ENCODE results near the gene NRG4.
"Not testable (repeated sequence)": the region's sequence is repeated elsewhere in the genome, so short reads cannot be mapped to it uniquely, and the experiment has no call there.

NRG4 gene

DNA sequence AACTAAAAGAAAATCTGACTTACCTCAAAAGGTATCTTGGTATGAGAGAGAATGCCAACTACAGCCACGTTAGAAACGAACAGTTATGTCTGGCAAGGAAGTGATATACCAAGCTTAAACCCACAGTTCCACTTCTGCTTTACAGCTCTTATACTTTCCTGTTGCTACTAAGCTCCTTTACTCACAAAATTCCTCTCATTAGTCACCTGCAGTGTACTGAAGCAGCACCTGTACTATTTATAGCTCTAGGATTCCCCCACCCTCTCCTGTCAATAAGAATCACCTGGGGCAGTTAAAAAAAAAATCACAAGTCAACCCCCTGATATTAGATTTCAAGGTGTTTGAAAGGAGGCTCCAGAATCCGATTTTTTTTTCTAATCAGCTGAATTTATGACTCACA, 44.7 kb upstream of the NRG4 start:
- no peaks in the 10 kb centered on the region for H3K4me1 ChIP-seq (ENCODE audit: control insufficient read depth, insufficient read depth, low read length)
- no peak overlapping the region for H3K27ac ChIP-seq (ENCODE audit: extremely low read depth, low read depth, low read length)
- ChIA-PET CTCF (interaction anchor here (0.5 to 9.4 kb wide), 31 partner anchors 9 to 1666 kb away, joined by 3 to 261 read pairs (median 4); partner anchors contain the start of gene UBE2Q2), POLR2A (interaction anchor here (0.5 to 0.7 kb wide), 2 partner anchors 8 to 875 kb away, joined by 3 read pairs; partner anchors contain the start of gene RCN2)
- no peaks in the 10 kb centered on the region for H3K36me3 ChIP-seq (ENCODE audit: control insufficient read depth in 2 of 2, insufficient read depth in 1 of 2, low read length in 2 of 2)
- no peak overlapping the region for H3K4me3 ChIP-seq (ENCODE audit: low read depth, low read length)
- no peaks in the 10 kb centered on the region for H3K9me3 ChIP-seq (ENCODE audit: control insufficient read depth, insufficient read depth, low read depth, low read length)
- TF ChIP-seq ZNF548 (tag by site-specific recombination; IDR thresholded peaks at IDR 0.05), result no peak
- TF ChIP-seq ZNF837 (tag by site-specific recombination; IDR thresholded peaks at IDR 0.05), result no peak
- TF ChIP-seq ZNF670 (tag by site-specific recombination; IDR thresholded peaks at IDR 0.05; ENCODE audit: low read depth), result no peak
- TF ChIP-seq ZNF202 (tag by site-specific recombination; IDR thresholded peaks at IDR 0.05; ENCODE audit: borderline replicate concordance), result no peak
- TF ChIP-seq, protein P1, sequence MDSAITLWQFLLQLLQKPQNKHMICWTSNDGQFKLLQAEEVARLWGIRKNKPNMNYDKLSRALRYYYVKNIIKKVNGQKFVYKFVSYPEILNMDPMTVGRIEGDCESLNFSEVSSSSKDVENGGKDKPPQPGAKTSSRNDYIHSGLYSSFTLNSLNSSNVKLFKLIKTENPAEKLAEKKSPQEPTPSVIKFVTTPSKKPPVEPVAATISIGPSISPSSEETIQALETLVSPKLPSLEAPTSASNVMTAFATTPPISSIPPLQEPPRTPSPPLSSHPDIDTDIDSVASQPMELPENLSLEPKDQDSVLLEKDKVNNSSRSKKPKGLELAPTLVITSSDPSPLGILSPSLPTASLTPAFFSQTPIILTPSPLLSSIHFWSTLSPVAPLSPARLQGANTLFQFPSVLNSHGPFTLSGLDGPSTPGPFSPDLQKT (IDR thresholded peaks at IDR 0.05; ENCODE audit: borderline replicate concordance, low read depth, low read length), result no peak
- TF ChIP-seq, protein P2, sequence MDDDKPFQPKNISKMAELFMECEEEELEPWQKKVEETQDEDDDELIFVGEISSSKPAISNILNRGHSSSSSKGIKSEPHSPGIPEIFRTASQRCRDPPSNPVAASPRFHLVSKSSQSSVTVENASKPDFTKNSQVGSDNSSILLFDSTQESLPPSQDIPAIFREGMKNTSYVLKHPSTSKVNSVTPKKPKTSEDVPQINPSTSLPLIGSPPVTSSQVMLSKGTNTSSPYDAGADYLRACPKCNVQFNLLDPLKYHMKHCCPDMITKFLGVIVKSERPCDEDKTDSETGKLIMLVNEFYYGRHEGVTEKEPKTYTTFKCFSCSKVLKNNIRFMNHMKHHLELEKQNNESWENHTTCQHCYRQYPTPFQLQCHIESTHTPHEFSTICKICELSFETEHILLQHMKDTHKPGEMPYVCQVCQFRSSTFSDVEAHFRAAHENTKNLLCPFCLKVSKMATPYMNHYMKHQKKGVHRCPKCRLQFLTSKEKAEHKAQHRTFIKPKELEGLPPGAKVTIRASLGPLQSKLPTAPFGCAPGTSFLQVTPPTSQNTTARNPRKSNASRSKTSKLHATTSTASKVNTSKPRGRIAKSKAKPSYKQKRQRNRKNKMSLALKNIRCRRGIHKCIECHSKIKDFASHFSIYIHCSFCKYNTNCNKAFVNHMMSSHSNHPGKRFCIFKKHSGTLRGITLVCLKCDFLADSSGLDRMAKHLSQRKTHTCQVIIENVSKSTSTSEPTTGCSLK (tag by site-specific recombination; IDR thresholded peaks at IDR 0.05), result no peak
- no peak for TF ChIP-seq ZBTB17 (tag by site-specific recombination; IDR thresholded peaks at IDR 0.05)
- TF ChIP-seq ZNF433 (tag by site-specific recombination; IDR thresholded peaks at IDR 0.05; ENCODE audit: low read depth), result no peak
- TF ChIP-seq ZNF394 (tag by site-specific recombination; IDR thresholded peaks at IDR 0.05; ENCODE audit: borderline replicate concordance), result no peak
- TF ChIP-seq OSR2 (tag by site-specific recombination; IDR thresholded peaks at IDR 0.05), result no peak
- no peak for TF ChIP-seq ZNF426 (tag by site-specific recombination; IDR thresholded peaks at IDR 0.05)
- TF ChIP-seq, protein P3, sequence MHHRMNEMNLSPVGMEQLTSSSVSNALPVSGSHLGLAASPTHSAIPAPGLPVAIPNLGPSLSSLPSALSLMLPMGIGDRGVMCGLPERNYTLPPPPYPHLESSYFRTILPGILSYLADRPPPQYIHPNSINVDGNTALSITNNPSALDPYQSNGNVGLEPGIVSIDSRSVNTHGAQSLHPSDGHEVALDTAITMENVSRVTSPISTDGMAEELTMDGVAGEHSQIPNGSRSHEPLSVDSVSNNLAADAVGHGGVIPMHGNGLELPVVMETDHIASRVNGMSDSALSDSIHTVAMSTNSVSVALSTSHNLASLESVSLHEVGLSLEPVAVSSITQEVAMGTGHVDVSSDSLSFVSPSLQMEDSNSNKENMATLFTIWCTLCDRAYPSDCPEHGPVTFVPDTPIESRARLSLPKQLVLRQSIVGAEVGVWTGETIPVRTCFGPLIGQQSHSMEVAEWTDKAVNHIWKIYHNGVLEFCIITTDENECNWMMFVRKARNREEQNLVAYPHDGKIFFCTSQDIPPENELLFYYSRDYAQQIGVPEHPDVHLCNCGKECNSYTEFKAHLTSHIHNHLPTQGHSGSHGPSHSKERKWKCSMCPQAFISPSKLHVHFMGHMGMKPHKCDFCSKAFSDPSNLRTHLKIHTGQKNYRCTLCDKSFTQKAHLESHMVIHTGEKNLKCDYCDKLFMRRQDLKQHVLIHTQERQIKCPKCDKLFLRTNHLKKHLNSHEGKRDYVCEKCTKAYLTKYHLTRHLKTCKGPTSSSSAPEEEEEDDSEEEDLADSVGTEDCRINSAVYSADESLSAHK (tag by site-specific recombination; IDR thresholded peaks at IDR 0.05), result no peak
- no peak for TF ChIP-seq ZBTB7A (tag by site-specific recombination; IDR thresholded peaks at IDR 0.05; ENCODE audit: low read depth)
- no peak for TF ChIP-seq FEZF1 (tag by site-specific recombination; IDR thresholded peaks at IDR 0.05)
- no peak for TF ChIP-seq ZEB2 (tag by site-specific recombination; IDR thresholded peaks at IDR 0.05)
- TF ChIP-seq, protein P4, sequence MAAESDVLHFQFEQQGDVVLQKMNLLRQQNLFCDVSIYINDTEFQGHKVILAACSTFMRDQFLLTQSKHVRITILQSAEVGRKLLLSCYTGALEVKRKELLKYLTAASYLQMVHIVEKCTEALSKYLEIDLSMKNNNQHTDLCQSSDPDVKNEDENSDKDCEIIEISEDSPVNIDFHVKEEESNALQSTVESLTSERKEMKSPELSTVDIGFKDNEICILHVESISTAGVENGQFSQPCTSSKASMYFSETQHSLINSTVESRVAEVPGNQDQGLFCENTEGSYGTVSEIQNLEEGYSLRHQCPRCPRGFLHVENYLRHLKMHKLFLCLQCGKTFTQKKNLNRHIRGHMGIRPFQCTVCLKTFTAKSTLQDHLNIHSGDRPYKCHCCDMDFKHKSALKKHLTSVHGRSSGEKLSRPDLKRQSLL (tag by site-specific recombination; IDR thresholded peaks at IDR 0.05), result no peak
- TF ChIP-seq ZNF404 (tag by site-specific recombination; IDR thresholded peaks at IDR 0.05), result no peak
- TF ChIP-seq ZNF555 (tag by site-specific recombination; conservative IDR thresholded peaks at IDR 0.05), result no peak
- TF ChIP-seq ZNF211 (tag by site-specific recombination; IDR thresholded peaks at IDR 0.05; ENCODE audit: low read depth), result no peak

DNA sequence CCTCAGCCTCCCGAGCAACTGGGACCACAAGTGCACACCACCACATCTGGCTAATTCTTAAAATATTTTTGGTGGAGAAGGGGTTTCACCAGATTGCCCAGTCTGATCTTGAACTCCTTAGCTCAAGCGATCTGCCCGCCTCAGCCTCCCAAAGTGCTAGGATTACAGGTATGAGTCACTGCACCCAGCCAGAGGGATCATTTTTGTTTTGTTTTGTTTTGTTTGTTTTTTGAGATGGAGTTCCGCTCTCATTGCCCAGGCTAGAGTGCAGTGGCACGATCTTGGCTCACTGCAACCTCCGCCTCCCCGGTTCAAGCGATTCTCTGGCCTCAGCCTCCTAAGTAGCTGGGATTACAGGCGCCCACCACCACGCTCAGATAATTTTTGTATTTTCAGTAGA, 42.0 kb upstream of the NRG4 start:
- POLR2A ChIA-PET; H3K9me3 ChIP-seq (ENCODE audit: control insufficient read depth, insufficient read depth, low read depth, low read length); H3K4me1 ChIP-seq (ENCODE audit: control insufficient read depth, insufficient read depth, low read length); H3K36me3 ChIP-seq (ENCODE audit: control insufficient read depth in 2 of 2, insufficient read depth in 1 of 2, low read length in 2 of 2); H3K4me3 ChIP-seq (ENCODE audit: low read depth, low read length); H3K27ac ChIP-seq (ENCODE audit: extremely low read depth, low read depth, low read length): not testable (repeated sequence)
- CTCF ChIA-PET, result interaction anchor here (0.7 to 9.4 kb wide), 3 partner anchors 9 to 95 kb away, joined by 4 to 101 read pairs (median 6); no protein-coding TSS in a partner anchor
- TF ChIP-seq MZF1 (tag by site-specific recombination; IDR thresholded peaks at IDR 0.05; ENCODE audit: borderline replicate concordance) (0 out of 2 replicates have a peak, but pooled peaks have one; percentile 37), OSR2 (tag by site-specific recombination; IDR thresholded peaks at IDR 0.05) (peak; percentile 45; the same call in 1 of the 2 replicates), WT1 (tag by site-specific recombination; IDR thresholded peaks at IDR 0.05) (peak; percentile 70), GLIS1 (tag by site-specific recombination; IDR thresholded peaks at IDR 0.05) (0 out of 2 replicates have a peak, but pooled peaks have one; percentile 10), ZBTB48 (tag by site-specific recombination; IDR thresholded peaks at IDR 0.05) (peak; percentile 58; the same call in 1 of the 2 replicates), ZNF600 (tag by site-specific recombination; IDR thresholded peaks at IDR 0.05) (peak; percentile 84), ZNF24 (tag by site-specific recombination; IDR thresholded peaks at IDR 0.05) (0 out of 2 replicates have a peak, but pooled peaks have one; percentile 35)
- TF ChIP-seq, protein P5, sequence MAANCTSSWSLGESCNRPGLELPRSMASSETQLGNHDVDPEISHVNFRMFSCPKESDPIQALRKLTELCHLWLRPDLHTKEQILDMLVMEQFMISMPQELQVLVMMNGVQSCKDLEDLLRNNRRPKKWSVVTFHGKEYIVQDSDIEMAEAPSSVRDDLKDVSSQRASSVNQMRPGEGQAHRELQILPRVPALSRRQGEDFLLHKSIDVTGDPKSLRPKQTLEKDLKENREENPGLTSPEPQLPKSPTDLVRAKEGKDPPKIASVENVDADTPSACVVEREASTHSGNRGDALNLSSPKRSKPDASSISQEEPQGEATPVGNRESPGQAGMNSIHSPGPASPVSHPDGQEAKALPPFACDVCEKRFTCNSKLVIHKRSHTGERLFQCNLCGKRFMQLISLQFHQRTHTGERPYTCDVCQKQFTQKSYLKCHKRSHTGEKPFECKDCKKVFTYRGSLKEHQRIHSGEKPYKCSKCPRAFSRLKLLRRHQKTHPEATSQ (tag by site-specific recombination; IDR thresholded peaks at IDR 0.05), result 0 out of 2 replicates have a peak, but pooled peaks have one; percentile 46
